Loucy (cell line): ENCODE results near the gene ATXN7L3.

Source experiments
- CTCF ChIP-seq: fragments of 200-600 bp; sonication (generic); conservative IDR thresholded peaks from 2 replicates; pipeline ENCODE4 v1.5.1; 2014; ENCODE audit warnings: mild to moderate bottlenecking, antibody characterized with exemption, low read length
- EZH2phosphoT487 ChIP-seq: fragments of 200-600 bp; IDR thresholded peaks from 2 replicates; pipeline ENCODE4 v1.6.1; 2018; ENCODE audit warnings: antibody characterized with exemption, mild to moderate bottlenecking, moderate library complexity, borderline replicate concordance

- peak; percentile 45 for TF ChIP-seq CTCF
- TF ChIP-seq EZH2phosphoT487: no peak
Observed at GRCh38 chr17:44197980-44198720, 1.5 kb downstream of the ATXN7L3 start.
